Stimulated activated CD8-positive, alpha-beta memory T cell treated with anti-CD3 and anti-CD28 coated beads, Interleukin-15, amount 100 ng/mL, for 48 hours (primary cell): ENCODE data around the gene CADM1.

Experiments
- DNase-seq, 2 donors: peaks; one replicate each; pipeline ENCODE4 v3.0.0-alpha.2; 2020; ENCODE audit warnings: low read depth in 2 of 2

CADM1 gene

DNA sequence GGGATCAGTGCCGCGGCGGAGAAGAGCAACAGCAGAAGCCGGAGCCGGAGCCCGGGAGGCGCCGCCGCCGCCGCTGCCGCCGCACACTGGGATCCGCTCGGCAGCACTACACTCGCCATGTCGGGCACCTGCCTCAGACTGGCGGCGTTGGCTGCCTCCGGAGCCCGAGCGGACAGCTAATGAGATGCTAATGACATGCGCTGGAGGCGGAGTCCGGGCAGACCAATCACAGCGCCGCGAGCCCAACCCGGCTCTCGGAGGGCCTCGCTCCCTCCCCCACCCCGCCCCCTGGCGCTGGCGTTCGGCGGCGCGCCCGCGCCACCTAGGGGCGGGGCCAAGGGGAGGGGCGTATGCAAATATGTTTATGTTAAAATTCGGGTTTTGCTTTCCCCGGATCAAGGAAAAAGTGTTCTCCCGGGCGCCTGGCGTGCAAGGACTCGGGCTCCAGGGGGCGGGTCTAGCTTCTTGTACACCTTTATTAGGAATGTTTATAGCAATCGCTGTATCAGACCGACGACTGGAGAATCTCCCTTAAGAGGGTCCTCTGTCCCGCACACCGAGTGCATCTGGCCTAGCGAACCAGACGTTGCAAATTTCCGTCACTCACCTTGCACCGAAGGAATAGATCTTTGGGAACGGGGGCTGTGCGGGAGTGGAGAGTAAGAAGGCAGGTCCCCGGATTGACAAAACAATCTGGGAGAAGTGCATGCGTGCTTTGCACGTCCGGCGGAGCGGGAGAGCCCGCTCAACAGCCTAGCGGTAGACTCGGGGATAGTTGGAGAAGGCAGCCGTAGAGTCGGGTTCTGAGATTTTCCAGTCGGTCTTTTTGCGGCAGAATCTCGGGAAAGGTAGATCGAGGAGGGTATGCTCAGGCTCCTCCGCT is at the start of gene CADM1:
CADM1 (minus strand) TSS at position 140 of the 883 bp plus-strand sequence.
- DNase-seq, result peak; percentile 50 to 76

DNA sequence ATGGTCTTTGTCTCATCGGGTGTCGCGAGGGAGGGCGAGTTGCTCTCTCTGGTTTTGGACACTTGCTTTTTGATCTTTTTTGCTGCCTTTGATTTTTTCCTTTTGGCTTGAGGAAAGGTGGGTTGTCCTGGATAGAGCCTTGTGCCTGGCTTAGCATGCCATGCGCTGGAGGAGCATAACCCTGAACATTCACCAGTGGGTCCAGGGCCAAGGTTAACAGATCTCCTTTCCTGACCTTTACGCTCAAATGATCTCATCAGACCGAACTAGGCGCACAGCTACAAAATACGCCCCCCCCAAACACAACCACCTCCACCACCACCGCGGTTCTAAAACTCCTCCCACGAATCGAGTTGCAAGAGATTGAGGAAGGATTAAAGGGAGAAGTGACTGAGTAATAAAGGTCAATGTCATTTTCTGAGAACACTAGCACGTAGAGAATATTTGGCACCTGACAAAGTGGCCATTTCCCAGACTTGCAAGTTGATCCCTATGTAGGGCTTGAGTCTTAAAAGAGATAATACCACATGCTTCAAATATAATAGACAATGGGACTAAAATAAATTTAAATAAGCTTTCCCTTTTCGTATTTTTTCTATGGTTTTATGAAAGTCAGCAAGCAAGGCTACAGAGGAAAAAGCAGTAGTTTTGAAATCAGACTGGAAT is 48.7 kb upstream of the CADM1 start:
- DNase-seq, result no peak

DNA sequence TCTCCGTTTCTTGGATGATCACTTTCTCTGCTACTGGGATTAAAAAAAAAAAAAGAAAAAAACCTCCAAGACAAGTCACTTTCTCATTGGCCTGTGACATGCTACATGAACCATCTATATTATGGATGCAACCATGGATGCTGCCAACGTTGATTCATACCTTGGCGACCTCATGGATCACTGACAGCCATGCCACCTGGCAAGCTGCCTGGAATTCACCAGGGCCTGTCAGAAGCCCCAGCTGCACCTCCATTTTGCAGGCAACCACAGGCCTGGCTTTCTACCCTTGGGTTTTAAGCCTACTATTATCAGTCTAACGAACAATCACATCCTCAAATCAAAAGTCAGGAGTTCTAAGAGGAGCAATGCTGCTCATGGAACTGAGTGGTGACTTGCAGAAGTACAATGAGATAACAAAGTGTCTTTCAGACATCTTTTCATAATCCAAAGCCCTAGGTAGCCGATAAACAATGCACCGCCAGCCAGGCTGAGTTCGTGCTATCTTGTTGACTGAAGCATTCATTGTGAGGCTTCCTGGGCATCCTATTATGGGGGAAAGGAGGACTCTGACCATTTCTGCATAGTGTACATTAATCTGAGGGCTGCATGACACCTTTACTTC is 48.0 kb upstream of the CADM1 start:
- no peak for DNase-seq

DNA sequence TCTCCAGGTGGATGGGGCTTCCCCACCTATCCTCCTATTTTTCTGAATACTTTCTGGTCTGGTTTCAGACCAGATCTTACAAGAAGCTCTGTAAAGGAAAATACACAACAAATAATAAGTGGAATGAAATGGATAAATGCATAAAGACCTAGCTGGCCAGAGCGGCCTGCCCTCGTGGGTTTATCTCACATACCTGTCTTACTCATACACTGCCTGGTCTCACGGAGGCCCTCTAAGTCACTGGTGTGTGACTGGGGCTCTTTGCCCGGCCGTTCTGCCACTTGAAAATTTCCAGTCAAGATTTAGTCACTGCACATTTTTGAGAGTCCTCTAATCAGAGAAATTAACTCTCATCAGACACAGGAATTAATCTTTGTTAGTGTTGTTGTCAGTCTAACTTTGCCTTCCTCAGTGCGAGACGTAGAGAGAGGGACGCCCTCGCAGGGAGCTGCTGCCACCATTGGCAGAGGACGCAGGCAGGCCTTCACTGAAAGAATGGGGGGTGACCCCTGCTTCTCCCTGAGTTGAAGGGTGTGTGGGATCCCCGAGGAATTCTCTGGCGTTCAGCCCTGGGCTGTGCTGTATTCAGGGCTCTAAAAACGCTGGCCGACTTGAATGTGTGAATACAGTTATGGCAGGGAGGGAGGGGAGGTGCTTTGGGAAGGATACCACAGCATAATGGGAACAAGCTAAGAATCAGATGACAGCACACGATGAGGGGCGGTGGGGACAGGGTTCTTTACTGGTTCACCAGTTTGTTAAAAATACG is 46.3 kb upstream of the CADM1 start:
- no peak for DNase-seq

DNA sequence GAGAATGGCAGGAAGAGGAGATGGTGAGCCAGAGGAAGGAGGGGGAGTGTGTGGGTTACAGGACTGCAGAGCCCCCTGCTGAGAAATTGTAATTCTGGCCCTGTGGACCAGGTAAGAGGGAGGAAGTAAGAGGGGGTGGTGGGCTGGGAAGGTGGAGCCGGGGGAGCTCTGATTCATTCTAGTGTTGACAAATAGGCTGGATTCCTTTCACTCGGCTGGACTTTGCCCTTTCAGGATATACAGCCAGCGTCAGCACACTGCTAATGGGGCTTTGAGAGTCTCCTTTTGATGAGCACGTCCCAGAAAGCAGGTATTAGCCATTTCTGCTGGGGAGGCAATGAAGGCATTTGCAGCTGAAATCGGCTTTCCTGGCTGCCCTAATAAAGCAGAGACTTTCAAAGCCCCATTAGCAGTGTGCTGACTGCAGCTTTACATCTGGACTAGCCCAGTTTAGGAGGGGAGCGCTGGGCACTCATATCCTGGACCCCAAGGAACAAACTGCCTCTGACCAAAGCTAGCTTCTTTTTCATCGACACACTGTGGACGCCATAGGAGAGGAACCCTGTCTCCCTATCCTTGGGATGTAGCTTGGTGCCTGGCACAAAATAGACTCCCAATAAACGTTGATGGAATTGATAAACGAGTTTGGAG is 44.8 kb upstream of the CADM1 start:
- DNase-seq, result no peak

DNA sequence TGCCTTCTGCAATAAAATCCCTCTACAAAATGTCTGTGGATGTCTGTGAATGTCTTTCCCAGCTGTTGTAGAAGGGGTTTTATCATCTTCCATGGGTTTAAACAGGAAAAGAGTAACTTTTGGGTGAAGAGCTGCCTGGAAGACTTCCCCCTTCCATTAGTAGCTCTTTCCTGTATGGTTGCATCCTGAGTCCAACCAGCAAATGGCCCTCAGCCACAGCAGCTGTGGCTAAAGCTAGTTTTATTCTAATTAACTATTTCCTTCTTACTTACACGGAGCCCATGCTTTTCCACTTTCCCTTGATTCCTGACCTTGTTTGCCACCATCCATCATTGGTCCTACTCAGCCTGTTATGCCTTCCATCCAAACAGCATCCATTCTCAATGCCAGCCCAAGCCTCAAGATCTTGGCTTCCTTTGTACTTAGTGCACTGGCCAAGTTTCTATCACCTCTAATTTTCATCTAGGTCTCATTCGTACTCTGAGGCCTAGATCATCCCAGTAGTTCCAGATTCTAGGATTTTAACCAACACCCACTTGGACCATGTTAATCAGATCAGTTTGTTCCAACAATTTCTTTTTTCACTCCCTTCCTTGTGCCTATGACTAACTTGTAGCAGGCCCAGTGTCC is 41.5 kb upstream of the CADM1 start:
- DNase-seq, result no peak

DNA sequence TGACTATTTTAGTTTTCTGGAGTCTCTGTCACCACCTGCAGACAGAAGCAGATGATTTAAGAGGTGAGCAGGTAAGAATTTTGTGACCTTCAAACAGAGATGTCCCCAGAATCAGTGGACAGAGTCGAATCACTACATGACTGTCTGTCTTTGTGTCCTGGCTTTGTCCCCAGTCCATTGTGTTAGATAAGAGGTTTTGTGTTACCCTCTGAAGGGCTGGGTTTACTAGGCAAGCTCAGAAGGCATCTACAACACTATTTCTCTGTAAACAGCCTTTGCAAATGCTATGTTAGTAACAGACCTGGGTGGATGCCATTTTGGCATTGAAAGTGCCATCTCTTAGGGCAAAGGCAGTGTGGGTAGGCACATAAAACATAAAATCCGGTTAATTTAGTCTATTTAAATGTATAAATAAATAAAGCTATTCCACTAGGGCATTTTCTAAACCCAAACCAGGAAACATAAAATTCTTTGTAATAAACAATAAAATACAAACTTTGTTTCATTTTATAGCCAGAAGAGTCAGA is 40.3 kb upstream of the CADM1 start:
- no peak for DNase-seq

DNA sequence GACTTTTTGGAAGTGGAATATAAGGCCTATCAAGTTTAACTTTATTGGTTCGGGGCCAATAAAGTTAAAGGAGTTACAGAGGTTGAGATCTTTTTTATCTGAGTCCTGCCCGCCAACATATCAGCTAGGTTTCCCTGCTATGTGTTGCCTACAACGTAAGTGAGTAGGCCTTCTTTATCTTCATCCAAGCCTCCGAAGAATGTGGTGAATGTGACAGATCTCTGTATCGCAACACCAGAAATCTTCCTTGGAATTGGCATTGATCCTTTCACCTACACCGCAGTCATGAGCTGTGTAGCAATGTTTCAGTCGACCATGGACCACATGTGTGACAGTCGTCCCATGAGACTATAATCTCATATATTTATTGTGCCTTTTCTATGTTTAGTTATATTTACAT is 37.3 kb upstream of the CADM1 start:
- no peak for DNase-seq

DNA sequence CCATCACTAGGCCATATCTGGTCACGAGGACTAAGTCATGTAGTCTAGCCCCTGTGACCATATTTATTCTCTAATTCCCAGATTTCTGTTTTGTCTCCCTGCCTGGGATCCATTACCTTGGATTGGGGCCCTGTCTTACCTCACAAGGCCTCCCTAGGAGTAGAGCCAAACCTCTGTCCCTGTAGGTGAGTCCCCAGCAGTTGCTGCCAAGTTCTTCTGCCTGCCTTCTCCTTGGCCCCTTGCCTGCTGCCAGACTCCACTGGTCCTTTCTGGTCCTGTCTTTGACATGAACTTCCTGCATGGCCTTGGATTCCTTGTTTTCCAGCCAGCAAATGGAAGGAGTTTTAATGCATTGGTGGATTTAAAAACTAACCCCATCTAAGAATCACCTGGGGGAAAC is 35.6 kb upstream of the CADM1 start:
- DNase-seq, result no peak

DNA sequence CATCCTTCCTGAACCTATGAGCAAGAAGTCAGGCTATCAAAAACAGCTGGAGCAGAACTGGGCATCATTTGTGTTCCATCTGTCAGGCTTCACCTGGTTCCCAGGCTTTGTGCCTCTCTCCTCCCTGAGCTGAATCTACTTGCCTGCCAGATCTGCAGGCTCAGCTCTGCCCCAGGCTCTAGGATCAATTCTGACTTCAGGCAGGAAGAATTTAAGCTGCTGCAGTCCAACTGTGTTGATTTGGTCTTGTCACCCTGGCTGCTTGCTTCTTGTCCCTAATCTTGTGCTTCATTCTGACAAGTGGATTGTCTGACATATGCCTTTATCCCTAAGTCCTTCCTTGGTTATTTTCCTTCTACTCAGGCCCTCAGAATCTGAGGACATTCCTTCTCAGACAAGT is 31.6 kb upstream of the CADM1 start:
- DNase-seq, result no peak

DNA sequence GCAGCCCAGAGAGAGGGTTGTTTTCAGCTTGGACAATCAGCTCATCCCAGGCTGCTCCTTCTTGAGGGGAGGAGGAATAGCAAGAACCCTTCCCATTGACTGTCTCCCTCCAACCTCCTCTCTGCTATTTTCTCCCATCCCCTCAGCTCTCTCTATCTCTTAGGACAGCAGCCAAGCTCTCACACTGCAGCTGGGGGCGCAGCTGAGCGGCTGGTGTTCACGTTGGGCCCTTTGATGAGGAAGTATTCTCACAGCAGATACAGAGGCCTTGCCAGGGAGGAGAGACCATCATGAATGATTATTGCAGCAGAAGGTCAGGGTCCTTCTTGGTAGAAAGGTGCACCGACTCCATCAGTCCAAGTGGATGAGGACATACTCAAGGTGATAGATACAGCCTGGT is 26.5 kb upstream of the CADM1 start:
- no peak for DNase-seq

DNA sequence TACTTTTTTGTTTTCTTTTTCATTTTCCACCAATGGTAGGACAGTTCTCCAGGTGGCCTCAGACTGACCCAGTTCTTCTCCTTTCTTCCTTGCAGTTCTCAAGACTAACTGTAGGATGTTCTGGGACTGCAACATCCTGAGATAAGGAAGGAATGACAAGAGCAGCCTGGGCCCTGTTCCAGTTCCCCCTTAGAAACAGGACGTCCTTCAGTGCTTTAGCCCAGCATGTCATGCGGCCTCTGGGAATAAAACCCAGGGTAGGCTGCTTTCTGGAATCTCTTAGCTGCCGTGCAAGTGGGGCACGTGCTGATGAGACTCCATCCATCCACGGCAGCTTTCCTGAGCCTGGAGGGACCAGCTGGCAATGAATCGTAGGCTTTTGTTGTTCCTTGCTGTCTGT is 24.0 kb upstream of the CADM1 start:
- DNase-seq, result no peak

DNA sequence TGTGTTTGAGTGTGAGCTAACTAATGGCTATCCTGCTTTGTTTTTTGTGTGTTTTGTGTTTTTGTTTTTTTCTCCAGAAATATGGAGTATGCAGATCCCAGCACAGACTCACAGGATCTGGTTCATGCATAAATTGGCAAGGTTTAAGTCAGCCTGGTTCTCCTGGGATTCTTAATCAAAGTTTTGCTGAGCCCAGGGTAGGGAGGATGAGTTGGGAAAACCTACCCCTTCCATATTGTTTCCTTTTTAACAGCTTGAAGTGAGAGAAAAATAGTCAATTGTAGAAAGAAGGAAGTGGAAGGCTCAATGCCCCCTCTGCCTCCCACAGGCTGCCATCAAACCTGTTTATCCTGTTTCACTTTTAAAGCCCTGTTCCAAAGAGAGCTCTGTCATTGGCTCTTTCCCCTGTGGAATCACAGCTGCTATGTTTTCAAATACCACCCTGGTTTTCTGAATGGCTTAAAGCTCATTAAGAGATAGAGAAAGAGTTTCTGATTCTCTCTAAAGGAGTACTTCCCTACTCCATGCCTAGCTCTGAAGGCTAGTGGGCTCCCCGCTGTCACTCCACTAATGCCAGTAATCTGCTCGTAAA is 23.4 kb upstream of the CADM1 start:
- DNase-seq, result no peak

DNA sequence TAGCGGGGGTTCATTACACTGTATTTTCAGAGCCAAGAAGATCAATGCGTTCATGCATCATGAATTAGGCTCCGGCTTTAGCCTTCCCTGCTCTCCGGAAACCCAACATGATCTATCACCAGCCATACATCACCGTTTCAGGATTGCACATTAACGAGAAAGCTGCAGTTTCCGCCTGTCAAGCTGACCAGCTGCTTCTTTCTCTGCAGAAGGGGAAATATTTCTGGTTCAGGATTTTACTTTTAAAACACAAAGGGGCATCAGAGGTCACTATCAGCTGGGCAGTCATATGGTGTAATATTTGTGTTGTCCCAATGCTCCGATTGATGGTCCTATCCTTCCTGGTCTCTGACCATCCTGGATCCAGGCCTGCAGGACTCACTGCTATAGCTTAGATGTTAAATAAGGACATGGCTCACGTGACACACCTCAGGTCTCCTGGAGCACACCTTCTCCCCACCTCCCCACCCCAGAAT is 21.4 kb upstream of the CADM1 start:
- DNase-seq, result no peak

DNA sequence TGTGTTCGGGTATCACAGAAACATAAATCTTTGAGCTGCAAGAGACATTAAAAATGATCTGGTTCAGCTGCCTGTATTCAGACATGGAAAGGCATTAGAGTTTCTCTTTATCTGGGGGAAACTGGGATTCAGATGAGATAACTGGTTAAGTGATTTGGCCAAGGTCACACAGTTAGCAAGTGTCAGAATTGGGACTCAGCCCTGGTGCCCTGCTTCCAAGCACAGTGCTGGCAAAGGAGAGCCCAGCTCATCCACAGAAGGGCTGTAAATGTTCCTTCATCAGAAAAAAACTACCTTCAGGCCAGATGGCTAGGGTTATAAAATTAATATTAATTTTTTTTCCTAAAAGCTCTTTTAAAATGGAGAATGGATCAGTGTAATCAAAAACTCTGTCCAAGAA is 20.4 kb upstream of the CADM1 start:
- DNase-seq, result no peak

DNA sequence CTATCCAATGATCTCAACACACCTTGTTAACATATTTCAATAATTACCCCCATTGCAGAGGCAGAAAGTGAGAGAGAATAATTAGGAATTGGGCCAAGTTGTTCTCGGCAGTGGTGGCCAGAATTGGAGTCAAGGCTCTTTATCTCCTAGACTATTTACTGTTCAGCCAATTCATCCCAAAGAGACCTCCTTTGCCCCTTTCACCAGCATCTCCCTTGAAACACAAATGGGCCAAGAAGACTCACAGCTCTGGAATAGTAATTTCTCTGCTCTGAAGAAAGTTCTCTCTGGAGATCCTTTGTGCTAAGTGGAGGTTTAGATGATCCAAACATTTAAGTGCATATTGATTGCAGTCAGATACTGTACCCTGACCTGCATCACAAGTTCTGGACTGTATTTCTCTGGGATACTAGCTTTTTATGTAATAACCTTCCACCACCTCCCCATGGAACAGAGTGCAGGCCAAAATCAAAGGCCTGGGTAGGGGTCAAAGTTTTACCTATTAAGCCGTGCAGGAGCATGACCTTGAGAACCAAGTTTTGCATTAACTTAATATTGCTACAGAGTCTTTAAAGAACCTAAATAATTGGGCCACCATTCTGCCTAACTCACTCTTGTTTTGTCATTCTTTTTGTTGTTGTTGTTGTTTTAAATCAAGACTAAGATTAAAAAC is 19.6 kb upstream of the CADM1 start:
- no peak for DNase-seq

DNA sequence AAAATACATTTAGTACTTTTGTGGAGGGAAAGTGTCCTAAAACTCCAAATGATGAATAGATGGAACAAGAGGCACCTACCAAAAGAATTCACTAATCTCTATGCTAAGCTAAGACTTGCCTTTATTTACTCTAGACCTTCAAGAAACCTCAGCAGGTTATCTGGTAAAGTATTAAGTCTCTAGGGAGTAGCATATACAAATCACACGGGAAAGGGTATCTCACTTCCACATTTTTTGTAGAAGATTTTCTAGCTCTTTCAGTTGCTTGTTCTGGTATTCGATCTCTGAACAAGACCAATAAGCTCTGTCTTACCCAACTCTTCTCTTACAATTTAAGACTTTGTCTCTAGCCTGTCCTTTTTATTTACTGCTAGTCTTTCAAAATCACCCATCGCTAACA is 18.1 kb upstream of the CADM1 start:
- DNase-seq, result no peak

DNA sequence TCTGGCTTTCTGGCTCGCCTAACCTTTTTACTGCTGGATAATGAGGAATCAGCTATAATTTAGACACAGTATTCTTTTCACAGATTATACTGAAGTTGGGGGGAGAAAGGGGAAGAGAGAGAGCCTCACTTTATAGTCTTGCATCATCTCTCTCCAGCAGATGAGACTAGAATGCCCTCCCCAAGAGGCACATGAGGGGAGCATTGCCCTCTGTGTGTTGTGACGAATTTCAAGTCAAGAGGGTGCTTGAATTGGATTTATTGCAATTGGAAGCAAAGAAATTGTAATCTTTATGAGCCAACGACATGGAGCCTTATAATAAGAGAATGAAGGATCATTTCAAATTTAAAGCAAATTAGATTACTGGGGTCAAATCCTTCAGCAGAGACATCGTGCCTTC is 17.6 kb upstream of the CADM1 start:
- DNase-seq, result no peak

DNA sequence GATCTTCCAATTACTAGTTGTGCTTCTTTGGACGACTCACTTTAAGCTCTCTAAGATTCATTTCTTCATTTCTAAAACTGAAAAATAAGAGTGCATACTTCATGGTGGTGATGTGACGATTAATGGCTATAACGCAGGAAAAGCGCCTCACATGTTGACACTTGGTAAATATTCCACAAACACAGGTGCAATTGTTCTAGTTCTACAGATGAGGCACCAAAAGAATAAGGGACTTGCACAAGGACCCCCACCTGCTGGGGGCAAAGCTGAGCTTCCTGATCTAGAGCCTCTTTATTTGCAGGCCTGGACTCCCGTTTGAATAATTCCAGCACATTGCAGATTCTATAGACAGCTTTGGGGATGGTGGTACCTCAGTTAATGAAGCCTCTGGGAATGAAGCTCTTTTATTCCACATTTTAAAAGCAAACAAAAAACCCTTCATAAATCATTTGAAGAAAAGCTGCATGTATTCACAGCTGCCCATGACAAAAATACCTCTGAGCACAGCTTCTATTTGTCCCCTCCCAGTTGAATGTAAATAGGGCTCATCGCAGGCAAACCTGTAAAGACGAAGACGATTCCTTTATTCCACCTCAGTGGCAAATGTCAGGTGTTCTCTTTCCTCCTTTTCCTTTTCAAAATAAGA is 14.9 kb upstream of the CADM1 start:
- DNase-seq, result no peak
